Nephron (organoid): ENCODE data around the gene TRMU.

ENCODE experiments used
- H3K27ac Mint-ChIP-seq, 3 experiments: 2 replicates each; pipeline ENCODE4 v1.8.0; 2020; ENCODE audit warnings: mixed read lengths in 3 of 3, mild to moderate bottlenecking in 2 of 3, moderate library complexity in 1 of 3
- H3K27me3 Mint-ChIP-seq: 2 replicates; pipeline ENCODE4 v1.8.0; 2021; ENCODE audit warnings: low read depth, mild to moderate bottlenecking, moderate library complexity, mixed read lengths
- H3K36me3 Mint-ChIP-seq: 2 replicates; pipeline ENCODE4 v1.8.0; 2020; ENCODE audit warnings: low read depth, mixed read lengths
- H3K4me1 Mint-ChIP-seq: 2 replicates; pipeline ENCODE4 v1.8.0; 2020; ENCODE audit warnings: mixed read lengths
- H3K4me3 Mint-ChIP-seq, 3 experiments: 2 replicates each; pipeline ENCODE4 v1.8.0; 2020; ENCODE audit warnings: mild to moderate bottlenecking in 3 of 3, mixed read lengths in 3 of 3, moderate library complexity in 2 of 3
- H3K9me3 Mint-ChIP-seq: 2 replicates; pipeline ENCODE4 v1.8.0; 2020; ENCODE audit warnings: mixed read lengths
- CTCF ChIP-seq, 3 experiments: fragments of 200-600 bp; sonication (generic); IDR thresholded peaks; one replicate each; pipeline ENCODE4 v1.5.0; 2021; ENCODE audit warnings: antibody characterized with exemption in 3 of 3; ENCODE audit not compliant: unreplicated experiment in 3 of 3

TRMU gene

GRCh38 chr22:46346680-46347405 is 11.3 kb downstream of the TRMU start:
- H3K4me3 Mint-ChIP-seq, result no peak overlapping the region
- H3K27ac Mint-ChIP-seq, result no peak overlapping the region
- H3K27me3 Mint-ChIP-seq, result no peaks in the 10 kb centered on the region
- H3K9me3 Mint-ChIP-seq, result no peaks in the 10 kb centered on the region
- no peak for TF ChIP-seq CTCF (IDR thresholded peaks at IDR 0.05; ENCODE audit: unreplicated experiment in 3 of 3)
- H3K4me1 Mint-ChIP-seq, result no peaks in the 10 kb centered on the region
- H3K36me3 Mint-ChIP-seq, result peaks cover 72% of the 10 kb centered on the region

DNA sequence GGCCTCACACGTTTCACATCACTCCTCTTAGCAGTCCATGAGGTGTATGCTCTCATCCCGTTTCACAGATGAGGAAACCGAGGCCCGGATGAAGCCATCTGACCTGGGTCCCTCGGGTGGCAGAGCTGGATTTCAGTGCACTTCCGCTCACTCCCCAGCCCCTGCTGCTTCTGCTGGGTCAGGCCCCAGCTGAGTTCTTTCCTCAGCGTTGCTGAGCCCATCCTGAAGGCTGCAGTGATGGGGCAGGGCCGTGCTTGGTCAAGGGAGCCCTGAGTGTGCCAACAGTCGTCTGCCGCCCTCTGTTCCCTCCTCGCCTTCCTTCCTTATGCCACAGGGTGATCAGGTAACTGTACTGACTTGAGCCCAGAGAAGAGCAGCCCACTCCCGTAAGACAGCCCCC is 12.1 kb downstream of the TRMU start:
- Mint-ChIP-seq H3K4me3 (no peak overlapping the region), H3K9me3 (no peaks in the 10 kb centered on the region), H3K4me1 (no peaks in the 10 kb centered on the region), H3K27me3 (no peaks in the 10 kb centered on the region), H3K27ac (no peak overlapping the region), H3K36me3 (peaks cover 72% of the 10 kb centered on the region)
- TF ChIP-seq CTCF (IDR thresholded peaks at IDR 0.05; ENCODE audit: unreplicated experiment in 3 of 3), result no peak

- Mint-ChIP-seq H3K36me3 (peaks cover 70% of the 10 kb centered on the region), H3K4me3 (no peak overlapping the region), H3K27me3 (no peaks in the 10 kb centered on the region), H3K4me1 (no peaks in the 10 kb centered on the region), H3K9me3 (no peaks in the 10 kb centered on the region), H3K27ac (no peak overlapping the region)
- TF ChIP-seq CTCF (IDR thresholded peaks at IDR 0.05; ENCODE audit: unreplicated experiment in 3 of 3), result no peak
Observed at GRCh38 chr22:46348099-46348695, 12.7 kb downstream of the TRMU start.

GRCh38 chr22:46349238-46349637 is 13.7 kb downstream of the TRMU start:
- Mint-ChIP-seq H3K9me3 (no peaks in the 10 kb centered on the region), H3K4me1 (no peaks in the 10 kb centered on the region), H3K27me3 (no peaks in the 10 kb centered on the region), H3K36me3 (peaks cover 67% of the 10 kb centered on the region), H3K27ac (no peak overlapping the region), H3K4me3 (no peak overlapping the region)
- no peak for TF ChIP-seq CTCF (IDR thresholded peaks at IDR 0.05; ENCODE audit: unreplicated experiment in 3 of 3)

DNA sequence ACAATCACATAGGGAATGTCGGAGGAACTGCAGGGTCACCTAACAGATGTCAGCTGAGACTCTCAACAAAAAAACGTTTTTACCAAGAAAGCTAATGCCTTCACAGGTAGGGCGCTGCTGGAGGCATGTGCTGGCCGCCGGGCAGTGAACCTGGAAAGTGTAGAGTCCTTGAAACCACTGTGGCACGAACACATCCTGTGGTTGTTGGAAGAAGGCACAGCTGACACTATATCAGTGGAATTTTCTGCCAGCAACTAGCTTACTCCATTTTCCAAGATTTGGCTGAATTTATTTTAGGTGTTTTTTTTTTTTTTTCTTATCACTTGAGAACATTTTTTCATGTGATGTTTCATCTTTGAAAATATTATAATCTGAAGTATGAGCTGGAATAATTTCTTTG is 14.2 kb downstream of the TRMU start:
- H3K4me3 Mint-ChIP-seq, result no peak overlapping the region

More for the DNA sequence above, 14.2 kb downstream of the TRMU start:
- no peak for TF ChIP-seq CTCF (IDR thresholded peaks at IDR 0.05; ENCODE audit: unreplicated experiment in 3 of 3)
- no peaks in the 10 kb centered on the region for H3K27me3 Mint-ChIP-seq
- no peaks in the 10 kb centered on the region for H3K9me3 Mint-ChIP-seq
- H3K36me3 Mint-ChIP-seq, result peaks cover 65% of the 10 kb centered on the region
- H3K4me1 Mint-ChIP-seq, result no peaks in the 10 kb centered on the region
- H3K27ac Mint-ChIP-seq, result no peak overlapping the region
